ENCODE results near the gene RTF2. TPM values are rescaled to one million over a fixed set of nuclear protein-coding genes. Genes with fewer than 3 reads are reported as not detected.

RTF2 gene
- total and polyA plus RNA-seq, 2 experiments from 2014 or later = 28.2 to 53.7 TPM

- Mint-ChIP-seq H3K27me3 (ENCODE audit: insufficient read depth, low read depth, poor library complexity) (no peaks in the 10 kb centered on the region), H3K4me1 (no peaks in the 10 kb centered on the region), H3K27ac (no peak overlapping the region), H3K9me3 (no peaks in the 10 kb centered on the region), H3K4me3 (no peak overlapping the region), H3K36me3 (ENCODE audit: low read depth) (peaks cover 14% of the 10 kb centered on the region)
- Histone ChIP-seq H4K20me1 (replicated peaks; ENCODE audit: insufficient read depth) (peaks cover 5% of the 10 kb centered on the region; the same call in 1 of the 2 replicates), H3K36me3 (ENCODE audit: insufficient read depth) (no peaks in the 10 kb centered on the region), H3K79me2 (replicated peaks; ENCODE audit: insufficient read depth) (0 out of 2 replicates have a peak, but pooled peaks cover 6% of the 10 kb centered on the region), H3F3A (replicated peaks; ENCODE audit: low read depth) (no peaks in the 10 kb centered on the region), H3K4me3 (no peak overlapping the region), H2AFZ (no peak overlapping the region), H3K27me3 (ENCODE audit: insufficient read depth) (no peaks in the 10 kb centered on the region), H3K27ac (ENCODE audit: low read depth) (no peak overlapping the region), H3K4me2 (no peak overlapping the region), H3K4me1 (ENCODE audit: insufficient read depth) (no peaks in the 10 kb centered on the region), H3K9me2 (ENCODE audit: insufficient read depth) (no peaks in the 10 kb centered on the region)
- no peak for ATAC-seq
- TF ChIP-seq JUNB (IDR thresholded peaks at IDR 0.05; ENCODE audit: unreplicated experiment) (no peak), ZNF114 (CRISPR knock-in tag; IDR thresholded peaks at IDR 0.05) (no peak), REST (IDR thresholded peaks at IDR 0.05; ENCODE audit: unreplicated experiment) (no peak), ZNF331 (CRISPR knock-in tag; IDR thresholded peaks at IDR 0.05; ENCODE audit: low read depth) (no peak)
- no peak for DNase-seq (ENCODE audit: low spot score)
These were observed 32.7 kb downstream of the RTF2 start for GRCh38 chr20:56501116-56501515.

GRCh38 chr20:56503916-56504315 is 35.5 kb downstream of the RTF2 start:
- Histone ChIP-seq H3K36me3 (ENCODE audit: insufficient read depth) (no peaks in the 10 kb centered on the region), H3K4me2 (no peak overlapping the region), H3K4me3 (no peak overlapping the region), H3K79me2 (replicated peaks; ENCODE audit: insufficient read depth) (0 out of 2 replicates have a peak, but pooled peaks cover 6% of the 10 kb centered on the region), H3F3A (replicated peaks; ENCODE audit: low read depth) (no peaks in the 10 kb centered on the region), H4K20me1 (replicated peaks; ENCODE audit: insufficient read depth) (peaks cover 5% of the 10 kb centered on the region; the same call in 1 of the 2 replicates), H3K27ac (ENCODE audit: low read depth) (no peak overlapping the region), H2AFZ (no peak overlapping the region), H3K9me2 (ENCODE audit: insufficient read depth) (no peaks in the 10 kb centered on the region), H3K27me3 (ENCODE audit: insufficient read depth) (no peaks in the 10 kb centered on the region), H3K4me1 (ENCODE audit: insufficient read depth) (no peaks in the 10 kb centered on the region)
- Mint-ChIP-seq H3K4me3 (no peak overlapping the region), H3K27ac (peak overlapping the region; percentile 61), H3K27me3 (ENCODE audit: insufficient read depth, low read depth, poor library complexity) (no peaks in the 10 kb centered on the region), H3K4me1 (no peaks in the 10 kb centered on the region), H3K9me3 (no peaks in the 10 kb centered on the region), H3K36me3 (ENCODE audit: low read depth) (no peaks in the 10 kb centered on the region)
- DNase-seq (ENCODE audit: low spot score) (peak; percentile 37), ATAC-seq (peak; percentile 53)
- TF ChIP-seq REST (IDR thresholded peaks at IDR 0.05; ENCODE audit: unreplicated experiment) = no peak
- no peak for TF ChIP-seq STAT1 (IDR thresholded peaks at IDR 0.05; ENCODE audit: unreplicated experiment)
- no peak for TF ChIP-seq ZNF114 (CRISPR knock-in tag; IDR thresholded peaks at IDR 0.05)
- no peak for TF ChIP-seq EZH2 (IDR thresholded peaks at IDR 0.05; ENCODE audit: low read depth, unreplicated experiment)
- TF ChIP-seq POLR2AphosphoS5 (IDR thresholded peaks at IDR 0.05; ENCODE audit: low read depth) = no peak
- TF ChIP-seq ZNF462 (CRISPR knock-in tag; IDR thresholded peaks at IDR 0.05) = no peak
- no peak for TF ChIP-seq CREB1 (CRISPR knock-in tag; IDR thresholded peaks at IDR 0.05; ENCODE audit: low read depth)
